Heart right ventricle (tissue), 16 donors: ENCODE data around the gene CD28. TPM values are rescaled to one million over a fixed set of nuclear protein-coding genes. Genes with fewer than 3 reads are reported as not detected.

ENCODE experiments used
- ATAC-seq, 8 donors: fragments of 200-7000 bp; cut with Tn5 transposase; one replicate each; pipeline ENCODE4 v1.9.1; 2020; ENCODE audit warnings: mild to moderate bottlenecking in 8 of 8, moderate library complexity in 8 of 8, moderate number of reproducible peaks in 1 of 8
- DNase-seq, 2 donors: peaks; one replicate each; pipeline ENCODE4 v3.0.0-alpha.2; 2020
- H3K27ac ChIP-seq, 10 donors: fragments of 200-600 bp; sonication (generic) in 2 of 10; one replicate each; pipeline versions ENCODE4 v1.5.0 to v1.8.0; 2020 to 2022; ENCODE audit warnings: mild to moderate bottlenecking in 3 of 10
- H3K27me3 ChIP-seq, 7 donors: fragments of 200-600 bp; one replicate each; pipeline ENCODE4 v1.8.0; 2021 to 2022; ENCODE audit warnings: mild to moderate bottlenecking in 2 of 7
- H3K36me3 ChIP-seq, 9 donors: fragments of 200-600 bp; sonication (generic) in 1 of 9; one replicate each; pipeline versions ENCODE4 v1.5.0 to v1.8.0; 2020 to 2022; ENCODE audit warnings: mild to moderate bottlenecking in 2 of 9
- H3K4me1 ChIP-seq, 9 donors: fragments of 200-600 bp; sonication (generic) in 1 of 9; one replicate each; pipeline versions ENCODE4 v1.5.0 to v1.8.0; 2020 to 2022; ENCODE audit warnings: mild to moderate bottlenecking in 4 of 9
- H3K4me3 ChIP-seq, 10 donors: fragments of 200-600 bp; sonication (generic) in 2 of 10; one replicate each; pipeline versions ENCODE4 v1.5.0 to v1.8.0; 2020 to 2022; ENCODE audit warnings: mild to moderate bottlenecking in 7 of 10, moderate library complexity in 2 of 10
- H3K9me3 ChIP-seq, 11 donors: fragments of 200-600 bp in 10 of 11; sonication (generic) in 2 of 11; one replicate each; pipeline versions ENCODE4 v1.5.0 to v1.8.0; 2013 to 2022; ENCODE audit warnings: mild to moderate bottlenecking in 2 of 11, control low read depth in 1 of 11, moderate library complexity in 1 of 11
- WGBS, 2 donors: extraction: QIAGEN DNeasy Blood & Tissue Kit; methylation state at CpG; one replicate each; pipeline ENCODE4 v1.1.7; 2013; ENCODE audit warnings: inconsistent platforms in 1 of 2; 5-methylcytosine and 5-hydroxymethylcytosine counted together
- intact Hi-C, 10 donors: fragments of 100-400 bp; cut with DNase I; formaldehyde crosslinking; loops; one replicate each; pipeline versions ENCODE4 v1.11.1 to v1.14.2; 2022
- polyA plus RNA-seq, 2 donors: library from polyadenylated mRNA; stranded (reverse); fragments of 200-250 nt; gene quantifications; one replicate each; pipeline ENCODE4 v1.2.3, GENCODE V29; 2013
- total RNA-seq, 10 donors: library from RNA; stranded (reverse); fragmentation: NEBNext Ultra II Directional in 3 of 10; extraction: Animal tissue kit (Norgen Biotek cat#: 25700) in 3 of 10; gene quantifications; one replicate each; pipeline versions ENCODE4 v1.2.1 to v1.2.4, GENCODE V29; 2021 to 2023
- TF ChIP-seq, protein P1 (sequence below), 9 donors: fragments of 200-600 bp; sonication (generic) in 2 of 9; IDR thresholded peaks; one replicate each; pipeline versions ENCODE4 v1.5.0 to v1.8.0; 2021 to 2022; ENCODE audit warnings: antibody characterized with exemption in 9 of 9, mild to moderate bottlenecking in 5 of 9, moderate library complexity in 1 of 9
- donor health status: Arrhythmogenic right ventricular cardiomyopathy.
- donor health status: ischemic (EF 13 %, LVEDD 7.1; RV severe dilation, severe dysfunction).
- donor health status: healthy with polysubstance abuse.
- donor health status: DM: no; HTN: yes; CAD: no.
- donor health status: DM: no; HTN: no; CAD: no.
- donor health status: ischemic (EF 25% LVEDD 6.9; RV normal size, moderate dysfunction).
- donor health status: ischemic (EF 25% LVEDD 5.7; RV mildly dilated, moderate dysfunction).
- donor health status: healthy.
- donor health status: DM: yes; HTN: yes; CAD: no.
- donor health status: Ischemic cardiomyopathy.
- donor health status: ischemic (EF 35%, LVEDD 5.7; RV mildly dilated, moderate dysfunction).
- donor health status: nonischemic (EF 11% LVEDD 7.7; RV severe dilation, severe dysfunction).
- donor health status: DM: yes; HTN: yes; CAD: no.
- donor health status: PGD.
- donor health status: ischemic (EF 29% LVEDD 5.4; RV normal size, mild dysfunction).
- donor health status: nonischemic (EF 23%, LVEDD 6.1; RV moderate dilation, normal function).

The CD28 gene
- total and polyA plus RNA-seq, 12 donors: 0.10 to 5.3 (median 0.69) TPM

DNA sequence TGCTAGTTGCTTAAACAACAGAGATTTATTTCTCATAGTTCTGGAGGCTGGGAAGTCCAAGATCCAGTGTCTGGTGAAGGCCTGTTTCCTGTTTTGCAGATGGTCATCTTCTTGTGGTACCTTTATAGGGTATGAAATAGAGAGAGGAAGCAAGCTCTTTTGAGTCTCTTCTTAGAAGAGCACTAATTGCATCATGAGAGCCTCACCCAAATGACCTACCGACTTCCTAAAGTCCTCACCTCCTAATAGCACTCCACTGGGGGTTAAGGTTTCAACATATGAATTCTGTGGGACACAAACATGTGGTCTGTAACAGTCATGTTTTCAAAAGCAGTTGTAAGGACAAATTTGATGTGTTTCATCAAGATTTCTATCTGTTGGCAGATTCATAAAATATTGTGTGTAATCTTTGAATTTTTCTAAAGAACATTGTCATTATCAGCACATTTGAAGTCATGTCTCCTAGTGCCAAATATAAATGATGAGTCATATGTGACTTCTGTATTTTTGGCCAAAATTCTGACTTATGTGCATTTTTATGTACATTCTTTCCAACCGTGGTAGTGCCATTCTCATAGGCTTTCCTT, 45.3 kb downstream of the CD28 start:
- intact Hi-C loops: no loop called here
- no peak for DNase-seq
- ATAC-seq: peak in 1 of 8 donors; percentile 27
- Histone ChIP-seq H3K36me3 (no peaks in the 10 kb centered on the region), H3K4me3 (no peak overlapping the region), H3K9me3 (peaks cover 0 to 26% (median 17%) of the 10 kb centered on the region in 11 donors), H3K27ac (no peak overlapping the region), H3K4me1 (peaks cover 0 to 6% (median 0%) of the 10 kb centered on the region in 9 donors), H3K27me3 (no peaks in the 10 kb centered on the region)
- TF ChIP-seq, protein P1, sequence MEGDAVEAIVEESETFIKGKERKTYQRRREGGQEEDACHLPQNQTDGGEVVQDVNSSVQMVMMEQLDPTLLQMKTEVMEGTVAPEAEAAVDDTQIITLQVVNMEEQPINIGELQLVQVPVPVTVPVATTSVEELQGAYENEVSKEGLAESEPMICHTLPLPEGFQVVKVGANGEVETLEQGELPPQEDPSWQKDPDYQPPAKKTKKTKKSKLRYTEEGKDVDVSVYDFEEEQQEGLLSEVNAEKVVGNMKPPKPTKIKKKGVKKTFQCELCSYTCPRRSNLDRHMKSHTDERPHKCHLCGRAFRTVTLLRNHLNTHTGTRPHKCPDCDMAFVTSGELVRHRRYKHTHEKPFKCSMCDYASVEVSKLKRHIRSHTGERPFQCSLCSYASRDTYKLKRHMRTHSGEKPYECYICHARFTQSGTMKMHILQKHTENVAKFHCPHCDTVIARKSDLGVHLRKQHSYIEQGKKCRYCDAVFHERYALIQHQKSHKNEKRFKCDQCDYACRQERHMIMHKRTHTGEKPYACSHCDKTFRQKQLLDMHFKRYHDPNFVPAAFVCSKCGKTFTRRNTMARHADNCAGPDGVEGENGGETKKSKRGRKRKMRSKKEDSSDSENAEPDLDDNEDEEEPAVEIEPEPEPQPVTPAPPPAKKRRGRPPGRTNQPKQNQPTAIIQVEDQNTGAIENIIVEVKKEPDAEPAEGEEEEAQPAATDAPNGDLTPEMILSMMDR (IDR thresholded peaks at IDR 0.05): no peak
- 74 to 75% methylated on average over 2 of the region's 2 CpGs for WGBS, 2 donors

DNA sequence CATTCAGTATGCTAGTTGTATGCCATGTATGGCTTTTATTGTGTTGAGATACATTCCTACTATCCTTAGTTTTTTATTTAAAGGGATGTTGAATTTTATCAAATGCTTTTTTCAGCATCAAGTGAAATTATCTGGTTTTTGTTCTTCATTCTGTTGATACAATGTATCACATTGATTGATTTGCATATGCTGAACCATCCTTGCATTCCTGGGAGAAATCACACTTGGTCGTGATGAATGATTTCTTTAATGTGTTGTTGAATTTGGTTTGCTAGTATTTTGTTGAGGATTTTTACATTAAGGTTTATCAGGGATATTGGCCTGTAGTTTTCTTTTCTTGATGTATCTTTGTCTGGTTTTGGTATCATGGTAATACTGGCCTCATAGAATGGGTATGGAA, 49.7 kb downstream of the CD28 start:
- no peak overlapping the region for H3K4me3 ChIP-seq
- H3K27ac ChIP-seq: no peak overlapping the region
- H3K4me1 ChIP-seq: peaks cover 0 to 6% (median 0%) of the 10 kb centered on the region in 9 donors
- no peaks in the 10 kb centered on the region for H3K36me3 ChIP-seq
- DNase-seq (no peak), ATAC-seq (no peak)
- intact Hi-C loops: no loop called here
- TF ChIP-seq, protein P1 (IDR thresholded peaks at IDR 0.05): no peak
- H3K9me3 ChIP-seq: peaks cover 0 to 37% (median 17%) of the 10 kb centered on the region in 11 donors
- H3K27me3 ChIP-seq: no peaks in the 10 kb centered on the region
- WGBS, 2 donors: 82 to 86% methylated on average over 1 of the region's 1 CpG

DNA sequence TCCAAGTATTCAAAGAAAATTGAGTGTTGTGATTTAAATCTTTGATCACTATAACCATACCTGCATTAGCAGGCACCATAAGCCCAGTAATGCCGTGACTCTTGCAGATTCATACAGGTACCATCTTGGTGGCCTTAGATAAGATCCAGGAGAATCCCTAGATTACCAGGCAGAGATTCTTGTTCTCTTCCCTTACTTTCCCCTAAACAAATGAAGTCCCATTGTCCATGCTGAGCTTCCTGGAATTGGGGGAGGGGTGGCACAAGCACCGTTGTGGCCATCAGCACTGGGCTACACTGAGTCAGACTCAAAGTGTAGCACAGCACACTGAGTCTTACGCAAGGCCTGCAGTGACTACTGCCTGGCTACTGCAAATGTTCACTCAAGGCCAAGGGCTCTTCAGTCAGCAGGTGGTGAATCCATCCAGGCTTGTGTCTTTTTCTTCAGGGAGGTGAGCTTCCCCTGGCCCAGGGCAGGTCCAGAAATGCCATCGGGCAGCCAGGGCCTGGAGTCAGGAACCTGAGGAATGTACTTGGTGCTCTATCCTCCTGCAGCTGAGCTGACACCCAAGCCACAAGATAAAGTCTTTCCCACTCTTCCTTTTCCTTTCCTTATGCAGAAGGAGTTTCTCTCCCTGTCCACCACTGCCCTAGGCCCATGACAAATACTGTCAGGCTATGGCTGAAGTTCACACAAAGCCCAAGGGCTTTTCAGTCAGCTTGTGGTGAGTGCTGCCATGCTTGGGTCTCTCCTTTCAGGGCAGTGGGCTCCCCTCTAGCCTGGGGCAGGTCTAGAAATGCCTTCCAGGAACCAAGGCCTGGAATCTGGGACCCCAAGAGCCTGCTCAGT, 52.6 kb downstream of the CD28 start:
- H3K4me3 ChIP-seq: no peak overlapping the region
- DNase-seq (no peak), ATAC-seq (peak in 1 of 8 donors; percentile 35)
- H3K4me1 ChIP-seq: peaks cover 0 to 9% (median 0%) of the 10 kb centered on the region in 9 donors
- WGBS, 2 donors: 59 to 86% methylated on average over 4 of the region's 4 CpGs
- H3K36me3 ChIP-seq: no peaks in the 10 kb centered on the region
- peaks cover 0 to 32% (median 17%) of the 10 kb centered on the region in 11 donors for H3K9me3 ChIP-seq
- H3K27me3 ChIP-seq: no peaks in the 10 kb centered on the region
- TF ChIP-seq, protein P1 (IDR thresholded peaks at IDR 0.05): no peak
- H3K27ac ChIP-seq: no peak overlapping the region
- intact Hi-C loops: no loop called here

DNA sequence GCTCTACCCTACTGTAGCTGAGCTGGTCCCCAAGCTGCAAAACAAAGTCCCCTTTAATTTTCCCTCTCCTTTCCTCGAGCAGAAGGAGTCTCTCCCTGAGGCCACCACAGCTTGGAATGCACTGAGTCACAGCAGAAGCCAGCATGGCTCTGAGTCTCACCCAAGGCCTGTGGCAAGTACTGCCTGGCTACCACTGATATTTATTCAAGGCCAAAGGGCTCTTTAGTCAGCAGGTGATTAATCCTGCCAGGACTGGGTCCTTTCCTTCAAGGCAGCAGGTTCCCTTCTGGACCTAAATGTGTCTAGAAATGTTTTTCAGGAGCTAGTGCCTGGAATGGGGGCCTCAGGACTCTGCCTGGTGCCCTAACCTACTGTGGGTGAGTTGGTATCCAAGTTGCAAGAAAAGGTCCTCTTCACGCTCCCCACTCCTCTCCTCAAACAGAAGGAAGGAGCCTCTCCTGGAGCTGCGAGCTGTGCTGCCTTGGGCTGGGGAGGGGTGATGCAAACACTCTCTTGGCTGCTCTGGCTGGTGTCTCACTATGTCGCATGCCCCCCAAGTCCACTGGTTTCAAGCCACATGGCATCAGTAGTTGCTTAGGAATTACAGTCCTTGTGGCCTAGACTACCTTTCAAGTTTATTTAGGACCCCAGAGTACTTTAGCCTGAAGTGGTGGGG, 53.4 kb downstream of the CD28 start:
- H3K4me1 ChIP-seq: peaks cover 0 to 9% (median 0%) of the 10 kb centered on the region in 9 donors
- no peaks in the 10 kb centered on the region for H3K36me3 ChIP-seq
- WGBS, 2 donors: 95 to 100% methylated on average over 4 of the region's 4 CpGs
- intact Hi-C loops: no loop called here
- TF ChIP-seq, protein P1 (IDR thresholded peaks at IDR 0.05): no peak
- H3K4me3 ChIP-seq: no peak overlapping the region
- H3K27me3 ChIP-seq: no peaks in the 10 kb centered on the region
- peaks cover 0 to 31% (median 16%) of the 10 kb centered on the region in 11 donors for H3K9me3 ChIP-seq
- no peak for DNase-seq
- H3K27ac ChIP-seq: no peak overlapping the region
- no peak for ATAC-seq
